Endodermal cell (in vitro differentiated cells): ENCODE results near the gene AUTS2. TPM values are rescaled to one million over a fixed set of nuclear protein-coding genes. Genes with fewer than 3 reads are reported as not detected.

Source experiments
- DNase-seq: peaks from one replicate; pipeline ENCODE4 v3.0.0-alpha.2; 2017
- H3K27ac ChIP-seq: 2 replicates; pipeline ENCODE4 v1.5.1; 2013; ENCODE audit warnings: mild to moderate bottlenecking, low read depth, low read length, moderate library complexity
- H3K27me3 ChIP-seq: 2 replicates; pipeline ENCODE4 v1.6.1; 2013; ENCODE audit warnings: mild to moderate bottlenecking, low read length, moderate library complexity; ENCODE audit not compliant: insufficient read depth, control insufficient read depth, poor library complexity, severe bottlenecking
- H3K36me3 ChIP-seq: 2 replicates; pipeline ENCODE4 v1.7.0; 2013; ENCODE audit warnings: mild to moderate bottlenecking, low read length, moderate library complexity; ENCODE audit not compliant: control insufficient read depth, insufficient read depth
- H3K4me1 ChIP-seq: one replicate; pipeline ENCODE4 v1.7.0; 2013; ENCODE audit warnings: low read length; ENCODE audit not compliant: control insufficient read depth, insufficient read depth
- H3K4me3 ChIP-seq: 2 replicates; pipeline ENCODE4 v1.5.1; 2013; ENCODE audit warnings: mild to moderate bottlenecking, low read length, moderate library complexity
- H3K9ac ChIP-seq: 2 replicates; pipeline ENCODE4 v1.6.1; 2013; ENCODE audit warnings: mild to moderate bottlenecking, low read length, moderate library complexity; ENCODE audit not compliant: poor library complexity, severe bottlenecking; ENCODE audit errors: extremely low read depth
- H3K9me3 ChIP-seq: 2 replicates; pipeline ENCODE4 v1.6.1; 2013; ENCODE audit warnings: mild to moderate bottlenecking, low read length, moderate library complexity; ENCODE audit not compliant: control insufficient read depth
- H3K27ac Mint-ChIP-seq: 2 replicates; pipeline ENCODE4 v1.8.0; 2020; ENCODE audit warnings: mixed read lengths
- H3K27me3 Mint-ChIP-seq: 2 replicates; pipeline ENCODE4 v1.8.0; 2021; ENCODE audit warnings: mild to moderate bottlenecking, mixed read lengths; ENCODE audit not compliant: insufficient read depth
- H3K36me3 Mint-ChIP-seq: 2 replicates; pipeline ENCODE4 v1.8.0; 2020; ENCODE audit warnings: low read depth, mixed read lengths
- H3K4me1 Mint-ChIP-seq: 2 replicates; pipeline ENCODE4 v1.8.0; 2020; ENCODE audit warnings: mixed read lengths
- H3K4me3 Mint-ChIP-seq: 2 replicates; pipeline ENCODE4 v1.8.0; 2020; ENCODE audit warnings: mild to moderate bottlenecking, moderate library complexity, mixed read lengths
- H3K9me3 Mint-ChIP-seq: 2 replicates; pipeline ENCODE4 v1.8.0; 2020; ENCODE audit warnings: mild to moderate bottlenecking, mixed read lengths
- CTCF ChIP-seq: fragments of 200-600 bp; sonication (generic); conservative IDR thresholded peaks from 2 replicates; pipeline ENCODE4 v1.5.0; 2021; ENCODE audit warnings: antibody characterized with exemption, mild to moderate bottlenecking
- WGBS, 2 experiments: methylation state at CpG; one replicate each; pipeline versions ENCODE4 v1.1.5 to v1.1.7; 2013; ENCODE audit warnings: missing lambda C conversion rate in 2 of 2, mixed read lengths in 1 of 2; ENCODE audit not compliant: insufficient coverage in 1 of 2, insufficient read length in 1 of 2; 5-methylcytosine and 5-hydroxymethylcytosine counted together
- total RNA-seq, 2 donors: library from RNA; stranded (reverse); fragmentation: NEBNext Ultra II Directional in 1 of 2; extraction: Animal tissue kit (Norgen Biotek cat#: 25700) in 1 of 2; gene quantifications; 2 replicates in 1 of 2; 3 replicates in 1 of 2; pipeline ENCODE4 v1.2.1, GENCODE V29; 2021

AUTS2 gene
- total RNA-seq, 2 donors from 2014 or later: 76.8 to 106 TPM

DNA sequence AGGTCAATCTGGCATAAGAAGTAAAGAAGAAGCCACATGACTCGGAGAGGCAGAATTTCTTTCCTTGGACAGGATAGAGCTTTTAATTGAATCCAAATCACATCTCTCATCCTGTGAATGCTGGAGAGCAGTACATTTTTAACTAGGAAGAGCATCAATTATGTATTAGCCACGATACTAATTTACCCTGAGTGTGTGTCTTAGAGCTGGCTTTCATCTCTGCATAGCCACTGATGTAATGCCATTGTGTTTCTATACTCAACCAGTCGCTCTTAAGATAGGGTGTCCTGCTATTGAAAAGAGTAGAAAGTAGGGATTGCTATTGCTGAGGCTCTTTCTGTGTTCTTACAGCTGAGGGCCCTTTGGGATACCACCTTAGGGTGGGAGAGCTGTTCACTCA lies 280.3 kb downstream of the AUTS2 start:
- WGBS, 2 experiments: 93 to 96% methylated on average over 3 of the region's 3 CpGs
- no peaks in the 10 kb centered on the region for H3K9me3 Mint-ChIP-seq

DNA sequence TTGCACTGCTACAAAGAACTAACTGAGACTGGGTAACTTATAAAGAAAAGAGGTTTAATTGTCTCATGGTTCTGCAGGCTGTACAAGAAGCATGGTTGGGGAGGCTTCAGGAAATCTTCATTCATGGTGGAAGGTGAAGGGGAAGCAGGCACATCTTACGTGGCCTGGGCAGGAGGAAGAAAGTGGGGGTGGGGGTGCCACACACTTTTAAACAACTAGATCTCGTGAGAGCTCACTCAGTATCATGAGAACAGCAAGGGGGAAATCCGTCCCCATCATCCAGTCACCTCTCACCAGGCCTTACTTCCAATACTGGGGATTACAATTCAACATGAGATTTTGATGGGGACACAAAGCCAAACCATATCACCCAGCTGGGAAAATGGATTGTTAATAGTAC lies 281.7 kb downstream of the AUTS2 start:
- peaks cover 9% of the 10 kb centered on the region for H3K4me1 ChIP-seq
- no peaks in the 10 kb centered on the region for H3K27me3 ChIP-seq
- 100% methylated on average over 1 to 3 of the region's 3 CpGs for WGBS, 2 experiments
- H3K9ac ChIP-seq: no peak overlapping the region
- TF ChIP-seq CTCF: no peak
- no peaks in the 10 kb centered on the region for H3K36me3 ChIP-seq
- Mint-ChIP-seq H3K27ac (no peak overlapping the region), H3K4me3 (no peak overlapping the region), H3K36me3 (no peaks in the 10 kb centered on the region), H3K27me3 (no peaks in the 10 kb centered on the region), H3K4me1 (peaks cover 40% of the 10 kb centered on the region), H3K9me3 (no peaks in the 10 kb centered on the region)
- H3K27ac ChIP-seq: no peak overlapping the region
- H3K4me3 ChIP-seq: no peak overlapping the region
- no peaks in the 10 kb centered on the region for H3K9me3 ChIP-seq
- no peak for DNase-seq

More for the DNA sequence above, 280.3 kb downstream of the AUTS2 start:
- Histone ChIP-seq H3K27ac (no peak overlapping the region), H3K4me1 (peaks cover 3% of the 10 kb centered on the region), H3K9me3 (no peaks in the 10 kb centered on the region), H3K9ac (no peak overlapping the region), H3K36me3 (no peaks in the 10 kb centered on the region), H3K4me3 (no peak overlapping the region), H3K27me3 (no peaks in the 10 kb centered on the region)
- Mint-ChIP-seq H3K27ac (no peak overlapping the region), H3K4me1 (peaks cover 30% of the 10 kb centered on the region), H3K27me3 (no peaks in the 10 kb centered on the region), H3K36me3 (no peaks in the 10 kb centered on the region), H3K4me3 (no peak overlapping the region)
- no peak for DNase-seq
- TF ChIP-seq CTCF: no peak

DNA sequence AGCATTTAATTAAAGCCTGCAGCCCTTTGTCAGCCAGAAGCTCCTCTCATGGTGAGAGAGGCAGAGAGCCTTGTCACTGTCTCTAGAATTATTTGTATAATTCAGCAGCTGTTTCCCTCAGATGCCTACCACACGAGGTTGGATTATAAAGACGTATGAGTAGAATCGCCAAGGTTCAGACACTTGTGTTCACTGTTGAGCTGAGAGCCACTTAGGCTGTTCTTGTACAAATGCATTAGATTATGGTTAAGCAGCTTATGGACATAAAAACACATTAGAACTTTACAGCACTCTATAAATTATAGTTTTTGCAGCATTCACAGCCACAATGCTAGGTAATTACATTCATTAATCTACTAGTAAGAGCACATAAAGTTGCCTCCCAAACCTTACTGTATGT lies 282.6 kb downstream of the AUTS2 start:
- H3K4me3 ChIP-seq: no peak overlapping the region
- TF ChIP-seq CTCF: no peak
- no peaks in the 10 kb centered on the region for H3K36me3 Mint-ChIP-seq
- no peak overlapping the region for H3K27ac Mint-ChIP-seq
- H3K36me3 ChIP-seq: no peaks in the 10 kb centered on the region
- H3K27me3 ChIP-seq: no peaks in the 10 kb centered on the region
- H3K9me3 ChIP-seq: no peaks in the 10 kb centered on the region
- no peak overlapping the region for H3K27ac ChIP-seq
- DNase-seq: no peak
- 99% methylated on average over 3 of the region's 3 CpGs; no CpG with 5 or more reads in 1 of the 2 experiments for WGBS, 2 experiments
- H3K4me1 Mint-ChIP-seq: peaks cover 47% of the 10 kb centered on the region
- no peaks in the 10 kb centered on the region for H3K9me3 Mint-ChIP-seq
- peaks cover 9% of the 10 kb centered on the region for H3K4me1 ChIP-seq
- H3K27me3 Mint-ChIP-seq: no peaks in the 10 kb centered on the region
- no peak overlapping the region for H3K9ac ChIP-seq
- H3K4me3 Mint-ChIP-seq: no peak overlapping the region
